Epithelial cell of esophagus (primary cell): Measurements from ENCODE around the gene PDK2.
A peak's percentile ranks its signal among the peaks of the same experiment; 100 is the strongest.

Experiments
- DNase-seq: peaks from one replicate; pipeline ENCODE4 v3.0.0; 2010; ENCODE audit warnings: low read depth
- H3K4me3 ChIP-seq: 2 replicates; pipeline ENCODE4 v1.5.1; 2011; ENCODE audit warnings: mild to moderate bottlenecking, low read length, control low read depth
- CTCF ChIP-seq: IDR thresholded peaks from 2 replicates; pipeline ENCODE4 v1.5.1; 2011; ENCODE audit warnings: low read depth, mild to moderate bottlenecking, low read length, control low read depth, inconsistent platforms; ENCODE audit not compliant: insufficient read depth; ENCODE audit errors: missing control alignments

Gene PDK2

GRCh38 chr17:50123649-50124349 is 28.6 kb downstream of the PDK2 start:
- no peak for DNase-seq
- no peak overlapping the region for H3K4me3 ChIP-seq
- TF ChIP-seq CTCF = no peak

- no peak for TF ChIP-seq CTCF
- DNase-seq = no peak
- no peak overlapping the region for H3K4me3 ChIP-seq
These were observed 30.4 kb downstream of the PDK2 start for GRCh38 chr17:50125420-50125997.

GRCh38 chr17:50127697-50128361 is 32.7 kb downstream of the PDK2 start:
- TF ChIP-seq CTCF = no peak
- no peak overlapping the region for H3K4me3 ChIP-seq
- DNase-seq = peak; percentile 48

- no peak for DNase-seq
- no peak overlapping the region for H3K4me3 ChIP-seq
- no peak for TF ChIP-seq CTCF
These were observed 33.5 kb downstream of the PDK2 start for GRCh38 chr17:50128441-50129352.

GRCh38 chr17:50129353-50129727 is 34.2 kb downstream of the PDK2 start:
- no peak overlapping the region for H3K4me3 ChIP-seq
- TF ChIP-seq CTCF = no peak
- no peak for DNase-seq

- peak within 1 kb of the TSS; percentile 30 for H3K4me3 ChIP-seq
- TF ChIP-seq CTCF = no peak
- DNase-seq = peak; percentile 29
These were observed 34.8 kb downstream of the PDK2 start, which contains the start of gene SAMD14 for GRCh38 chr17:50129728-50130558. TSS of gene SAMD14 (minus strand) at chr17:50130160. CDS start at chr17:50124959, 5,201 bp downstream.
